Lower lobe of right lung (tissue), 2 donors: ENCODE measurements around the gene KPTN. TPM values are rescaled to one million over a fixed set of nuclear protein-coding genes. Genes with fewer than 3 reads are reported as not detected.
A peak's percentile ranks its signal among the peaks of the same experiment; 100 is the strongest.

Experiments used
- ATAC-seq, 2 donors: fragments of 200-7000 bp; cut with Tn5 transposase; one replicate each; pipeline ENCODE4 v1.9.1; 2020 to 2022; ENCODE audit warnings: mild to moderate bottlenecking in 2 of 2, moderate library complexity in 2 of 2
- DNase-seq: peaks from one replicate; pipeline ENCODE4 v3.0.0-alpha.2; 2020
- H3K27ac ChIP-seq: fragments of 200-600 bp; one replicate; pipeline ENCODE4 v1.8.0; 2022
- H3K27me3 ChIP-seq: fragments of 200-600 bp; one replicate; pipeline ENCODE4 v1.8.0; 2022; ENCODE audit warnings: low read depth
- H3K36me3 ChIP-seq: fragments of 200-600 bp; one replicate; pipeline ENCODE4 v1.8.0; 2022; ENCODE audit warnings: mild to moderate bottlenecking
- H3K4me1 ChIP-seq: fragments of 200-600 bp; one replicate; pipeline ENCODE4 v1.8.0; 2022
- H3K4me3 ChIP-seq: fragments of 200-600 bp; one replicate; pipeline ENCODE4 v1.8.0; 2022; ENCODE audit warnings: mild to moderate bottlenecking
- H3K9me3 ChIP-seq: fragments of 200-600 bp; one replicate; pipeline ENCODE4 v1.8.0; 2022
- intact Hi-C: fragments of 100-400 bp; cut with DNase I; formaldehyde crosslinking; loops from one replicate; pipeline ENCODE4 v1.11.0; 2022
- total RNA-seq: library from RNA; stranded (reverse); fragmentation: NEBNext Ultra II Directional; extraction: Animal tissue kit (Norgen Biotek cat#: 25700); gene quantifications from one replicate; pipeline ENCODE4 v1.2.1, GENCODE V29; 2021
- TF ChIP-seq, protein P1 (sequence below): fragments of 200-600 bp; IDR thresholded peaks from one replicate; pipeline ENCODE4 v1.8.0; 2022; ENCODE audit warnings: antibody characterized with exemption, mild to moderate bottlenecking
- donor health status: DM: no; HTN: yes; CAD: no; lungs with severe emphysema.

Gene KPTN
- total RNA-seq, 1 donor from 2014 or later: 14.5 TPM

DNA sequence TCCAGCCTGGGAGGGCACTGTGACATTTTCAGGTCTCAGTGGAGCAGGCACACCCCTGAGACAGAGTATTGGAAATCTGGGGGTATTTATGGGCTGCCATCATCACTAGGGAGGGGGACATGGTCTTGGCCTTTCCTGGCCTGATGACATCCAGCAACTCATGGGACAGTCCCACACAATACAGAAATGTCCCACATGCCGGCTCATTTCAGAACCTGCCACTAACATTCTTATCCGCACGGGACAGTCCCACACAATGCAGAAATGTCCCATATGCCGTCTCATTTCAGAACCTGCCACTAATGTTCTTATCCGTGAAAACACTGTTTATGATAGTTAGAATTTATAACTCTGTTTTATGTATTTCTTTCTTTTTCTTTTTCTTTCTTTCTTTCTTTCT, 22.1 kb downstream of the KPTN start:
- Histone ChIP-seq H3K9me3 (no peaks in the 10 kb centered on the region), H3K4me1 (no peaks in the 10 kb centered on the region), H3K36me3 (no peaks in the 10 kb centered on the region), H3K27me3 (peaks cover 48% of the 10 kb centered on the region), H3K27ac (no peak overlapping the region), H3K4me3 (no peak overlapping the region)
- no peak for DNase-seq
- no peak for ATAC-seq
- intact Hi-C loops: no loop called here
- TF ChIP-seq, protein P1, sequence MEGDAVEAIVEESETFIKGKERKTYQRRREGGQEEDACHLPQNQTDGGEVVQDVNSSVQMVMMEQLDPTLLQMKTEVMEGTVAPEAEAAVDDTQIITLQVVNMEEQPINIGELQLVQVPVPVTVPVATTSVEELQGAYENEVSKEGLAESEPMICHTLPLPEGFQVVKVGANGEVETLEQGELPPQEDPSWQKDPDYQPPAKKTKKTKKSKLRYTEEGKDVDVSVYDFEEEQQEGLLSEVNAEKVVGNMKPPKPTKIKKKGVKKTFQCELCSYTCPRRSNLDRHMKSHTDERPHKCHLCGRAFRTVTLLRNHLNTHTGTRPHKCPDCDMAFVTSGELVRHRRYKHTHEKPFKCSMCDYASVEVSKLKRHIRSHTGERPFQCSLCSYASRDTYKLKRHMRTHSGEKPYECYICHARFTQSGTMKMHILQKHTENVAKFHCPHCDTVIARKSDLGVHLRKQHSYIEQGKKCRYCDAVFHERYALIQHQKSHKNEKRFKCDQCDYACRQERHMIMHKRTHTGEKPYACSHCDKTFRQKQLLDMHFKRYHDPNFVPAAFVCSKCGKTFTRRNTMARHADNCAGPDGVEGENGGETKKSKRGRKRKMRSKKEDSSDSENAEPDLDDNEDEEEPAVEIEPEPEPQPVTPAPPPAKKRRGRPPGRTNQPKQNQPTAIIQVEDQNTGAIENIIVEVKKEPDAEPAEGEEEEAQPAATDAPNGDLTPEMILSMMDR: no peak

DNA sequence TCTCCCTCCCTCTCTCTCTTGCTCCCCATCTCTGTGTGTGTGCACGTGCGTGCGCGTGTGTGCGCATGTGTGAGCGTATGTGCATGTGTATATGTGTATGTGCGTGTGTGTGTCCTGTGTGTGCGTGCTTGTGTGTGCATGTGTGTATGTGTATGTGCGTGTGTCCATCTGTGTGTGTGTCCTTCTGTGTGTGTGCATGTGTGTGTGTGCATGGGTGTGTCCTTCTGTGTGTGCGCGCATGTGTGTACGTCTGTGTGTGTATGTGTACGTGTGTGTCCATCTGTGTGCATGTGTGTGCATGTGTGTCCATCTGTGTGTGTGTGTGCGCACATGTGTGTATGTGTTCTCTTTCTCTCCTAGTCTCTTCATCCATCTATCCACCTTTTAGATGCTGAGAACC, 24.5 kb downstream of the KPTN start:
- H3K4me1 ChIP-seq: no peaks in the 10 kb centered on the region
- peaks cover 53% of the 10 kb centered on the region for H3K27me3 ChIP-seq
- H3K36me3 ChIP-seq: no peaks in the 10 kb centered on the region
- H3K4me3 ChIP-seq: no peak overlapping the region
- DNase-seq: no peak
- intact Hi-C loops: no loop called here
- H3K27ac ChIP-seq: no peak overlapping the region
- H3K9me3 ChIP-seq: no peaks in the 10 kb centered on the region
- TF ChIP-seq, protein P1: no peak
- no peak for ATAC-seq

DNA sequence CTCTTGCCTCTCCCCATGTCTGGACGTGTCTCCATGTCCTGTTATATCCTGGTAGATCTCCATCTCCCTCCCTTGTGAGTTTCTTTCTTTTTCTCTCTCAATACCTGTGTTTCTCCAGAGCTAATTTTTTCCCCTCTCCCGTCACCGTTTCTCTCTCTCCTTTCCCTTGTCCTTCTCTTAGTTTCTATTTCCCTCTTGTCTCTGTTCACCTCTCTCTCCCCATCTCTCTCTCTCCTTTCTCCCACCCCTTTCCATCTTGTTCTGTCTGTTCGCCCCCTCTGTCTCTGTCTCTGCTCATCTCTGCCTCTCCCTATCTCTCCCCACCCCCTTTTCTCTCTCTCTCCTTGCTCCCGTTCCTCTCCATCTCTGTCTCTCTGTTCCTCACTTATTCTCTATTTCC, 25.3 kb downstream of the KPTN start:
- H3K4me3 ChIP-seq: no peak overlapping the region
- no peaks in the 10 kb centered on the region for H3K36me3 ChIP-seq
- H3K27ac ChIP-seq: no peak overlapping the region
- DNase-seq (no peak), ATAC-seq (no peak)
- intact Hi-C loops: no loop called here
- no peaks in the 10 kb centered on the region for H3K4me1 ChIP-seq
- H3K27me3 ChIP-seq: peaks cover 48% of the 10 kb centered on the region
- H3K9me3 ChIP-seq: no peaks in the 10 kb centered on the region
- TF ChIP-seq, protein P1: no peak

DNA sequence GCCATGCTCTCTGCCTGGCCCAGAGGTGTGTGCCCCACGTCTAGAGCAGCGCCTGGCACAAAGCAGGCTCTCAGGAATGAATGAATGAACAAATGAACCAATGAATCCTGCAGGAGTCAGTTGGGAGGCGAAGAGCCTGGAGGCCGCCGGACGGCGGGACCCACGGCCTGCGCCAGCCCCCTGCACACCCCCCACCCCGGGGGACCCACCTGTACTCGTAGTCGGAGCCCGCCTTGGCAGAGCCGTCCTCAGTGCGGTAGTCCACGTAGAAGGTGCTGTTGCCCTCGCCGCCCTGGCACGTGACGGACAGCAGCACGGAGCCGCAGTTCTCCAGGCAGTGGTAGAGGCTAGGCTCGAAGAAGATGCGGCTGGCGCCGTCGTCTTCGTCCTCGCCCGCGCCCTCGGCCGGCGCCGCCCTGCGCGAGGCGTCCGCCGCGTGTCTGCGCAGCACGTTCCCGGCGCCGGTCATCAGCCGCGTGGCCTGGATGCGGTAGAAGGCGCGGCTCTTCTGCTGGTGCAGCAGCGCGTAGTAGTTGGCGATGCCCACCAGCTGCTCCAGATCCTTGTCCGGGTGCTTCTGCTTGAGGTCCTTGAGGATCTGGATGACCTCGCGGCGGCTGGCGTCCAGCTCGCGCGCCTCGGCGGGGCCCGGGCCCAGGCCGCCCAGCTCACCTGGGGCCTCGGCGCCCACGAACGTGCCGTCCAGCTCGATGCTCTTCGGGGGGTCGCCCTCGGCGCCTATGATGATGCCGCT, 27.1 kb downstream of the KPTN start:
- Histone ChIP-seq H3K27ac (no peak overlapping the region), H3K36me3 (no peaks in the 10 kb centered on the region), H3K27me3 (peaks cover 54% of the 10 kb centered on the region), H3K4me1 (no peaks in the 10 kb centered on the region), H3K4me3 (no peak overlapping the region), H3K9me3 (no peaks in the 10 kb centered on the region)
- peak in 1 of 2 donors; percentile 28 for ATAC-seq
- no peak for DNase-seq
- TF ChIP-seq, protein P1: no peak
- intact Hi-C loops: no loop called here

DNA sequence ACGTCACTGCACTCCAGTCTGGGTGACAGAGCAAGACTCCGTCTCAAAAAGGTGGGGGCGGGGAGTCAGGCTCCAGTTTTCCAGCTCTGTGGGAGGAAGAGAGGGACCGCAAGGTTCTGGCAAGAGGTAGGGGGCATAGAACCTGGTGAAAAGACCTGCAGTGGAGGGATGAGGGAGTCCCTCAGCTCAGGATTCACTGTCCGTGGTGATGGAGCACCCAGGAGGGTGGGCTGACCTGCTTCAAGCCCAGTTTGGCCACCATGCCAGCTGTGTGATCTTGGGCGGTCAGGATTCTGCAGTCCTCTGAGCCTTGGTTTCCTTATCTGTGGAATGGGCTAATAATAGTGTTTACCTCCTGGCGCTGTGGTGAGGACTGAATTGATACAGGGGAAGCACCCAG, 33.5 kb downstream of the KPTN start:
- Histone ChIP-seq H3K27me3 (peaks cover 48% of the 10 kb centered on the region), H3K9me3 (no peaks in the 10 kb centered on the region), H3K27ac (no peak overlapping the region), H3K4me3 (no peak overlapping the region), H3K4me1 (peaks cover 22% of the 10 kb centered on the region), H3K36me3 (no peaks in the 10 kb centered on the region)
- TF ChIP-seq, protein P1: no peak
- intact Hi-C loops: no loop called here
- DNase-seq (no peak), ATAC-seq (no peak)
